ENCODE data around the gene TACR3. TPM values are rescaled to one million over a fixed set of nuclear protein-coding genes. Genes with fewer than 3 reads are reported as not detected.
"Not testable (repeated sequence)": the region's sequence is repeated elsewhere in the genome, so short reads cannot be mapped to it uniquely, and the experiment has no call there.

TACR3 gene
- polyA plus RNA-seq, 1 donor from 2014 or later, result not detected

- H3K4me2 ChIP-seq (ENCODE audit: low read length), result no peak overlapping the region
- no peaks in the 10 kb centered on the region for H3K79me2 ChIP-seq (replicated peaks; ENCODE audit: insufficient read depth, low read length)
- H3K4me3 ChIP-seq (ENCODE audit: low read length), result no peak overlapping the region
- no peak overlapping the region for H3K27ac ChIP-seq (ENCODE audit: low read length)
- no peaks in the 10 kb centered on the region for H4K20me1 ChIP-seq (ENCODE audit: insufficient read depth)
- no peak overlapping the region for H2AFZ ChIP-seq (ENCODE audit: low read depth, low read length)
- H3K9me3 ChIP-seq (ENCODE audit: low read length), result no peaks in the 10 kb centered on the region
- H3K9me2 ChIP-seq (ENCODE audit: insufficient read depth, low read length), result no peaks in the 10 kb centered on the region
- TF ChIP-seq CTCF (IDR thresholded peaks at IDR 0.05; ENCODE audit: poor library complexity, severe bottlenecking), result no peak
- no peak for TF ChIP-seq POLR2AphosphoS5 (IDR thresholded peaks at IDR 0.05)
- no peak for TF ChIP-seq EP300 (conservative IDR thresholded peaks at IDR 0.05; ENCODE audit: poor library complexity, severe bottlenecking)
- TF ChIP-seq EZH2 (IDR thresholded peaks at IDR 0.05; ENCODE audit: borderline replicate concordance, insufficient read depth, low read length, poor library complexity, severe bottlenecking), result no peak
- TF ChIP-seq MXI1 (conservative IDR thresholded peaks at IDR 0.05; ENCODE audit: poor library complexity, severe bottlenecking), result no peak
- no peak for TF ChIP-seq REST (IDR thresholded peaks at IDR 0.05; ENCODE audit: borderline replicate concordance)
- TF ChIP-seq TAF1 (IDR thresholded peaks at IDR 0.05; ENCODE audit: low read depth), result no peak
- no peaks in the 10 kb centered on the region for H3F3A ChIP-seq (ENCODE audit: insufficient read depth, low read length, poor library complexity, severe bottlenecking)
- no peaks in the 10 kb centered on the region for H3K36me3 ChIP-seq (ENCODE audit: insufficient read depth, low read length)
- no peak overlapping the region for H3K9ac ChIP-seq (ENCODE audit: low read length)
- no peaks in the 10 kb centered on the region for H3K27me3 ChIP-seq (ENCODE audit: insufficient read depth, low read depth, low read length)
These were observed 34.3 kb upstream of the TACR3 start for GRCh38 chr4:103753868-103754653.

- not testable (repeated sequence) for H3K9ac ChIP-seq (ENCODE audit: low read length); H3F3A ChIP-seq (ENCODE audit: insufficient read depth, low read length, poor library complexity, severe bottlenecking); H3K4me3 ChIP-seq (ENCODE audit: low read length); H3K79me2 ChIP-seq (replicated peaks; ENCODE audit: insufficient read depth, low read length); H4K20me1 ChIP-seq (ENCODE audit: insufficient read depth); H2AFZ ChIP-seq (ENCODE audit: low read depth, low read length); H3K4me2 ChIP-seq (ENCODE audit: low read length); H3K9me3 ChIP-seq (ENCODE audit: low read length); H3K27ac ChIP-seq (ENCODE audit: low read length); H3K9me2 ChIP-seq (ENCODE audit: insufficient read depth, low read length); H3K27me3 ChIP-seq (ENCODE audit: insufficient read depth, low read depth, low read length); H3K36me3 ChIP-seq (ENCODE audit: insufficient read depth, low read length)
These were observed 3.4 kb upstream of the TACR3 start for GRCh38 chr4:103723150-103723549.

GRCh38 chr4:103721251-103721650, 1.5 kb upstream of the TACR3 start:
- Histone ChIP-seq H4K20me1 (ENCODE audit: insufficient read depth) (no peaks in the 10 kb centered on the region), H3K79me2 (replicated peaks; ENCODE audit: insufficient read depth, low read length) (no peaks in the 10 kb centered on the region), H3K9me3 (ENCODE audit: low read length) (no peaks in the 10 kb centered on the region), H3K27me3 (ENCODE audit: insufficient read depth, low read depth, low read length) (peaks cover 8% of the 10 kb centered on the region), H3K4me2 (ENCODE audit: low read length) (no peak overlapping the region), H2AFZ (ENCODE audit: low read depth, low read length) (no peak overlapping the region), H3K27ac (ENCODE audit: low read length) (no peak overlapping the region), H3K4me3 (ENCODE audit: low read length) (no peak overlapping the region), H3K9me2 (ENCODE audit: insufficient read depth, low read length) (no peaks in the 10 kb centered on the region), H3F3A (ENCODE audit: insufficient read depth, low read length, poor library complexity, severe bottlenecking) (no peaks in the 10 kb centered on the region), H3K36me3 (ENCODE audit: insufficient read depth, low read length) (no peaks in the 10 kb centered on the region), H3K9ac (ENCODE audit: low read length) (no peak overlapping the region)
- TF ChIP-seq CTCF (IDR thresholded peaks at IDR 0.05; ENCODE audit: poor library complexity, severe bottlenecking), result no peak
- no peak for TF ChIP-seq RAD21 (conservative IDR thresholded peaks at IDR 0.05)
- no peak for TF ChIP-seq REST (IDR thresholded peaks at IDR 0.05; ENCODE audit: borderline replicate concordance)

All from neural cell (in vitro differentiated cells).